ENCODE data around the gene CLK3.

The CLK3 gene

DNA sequence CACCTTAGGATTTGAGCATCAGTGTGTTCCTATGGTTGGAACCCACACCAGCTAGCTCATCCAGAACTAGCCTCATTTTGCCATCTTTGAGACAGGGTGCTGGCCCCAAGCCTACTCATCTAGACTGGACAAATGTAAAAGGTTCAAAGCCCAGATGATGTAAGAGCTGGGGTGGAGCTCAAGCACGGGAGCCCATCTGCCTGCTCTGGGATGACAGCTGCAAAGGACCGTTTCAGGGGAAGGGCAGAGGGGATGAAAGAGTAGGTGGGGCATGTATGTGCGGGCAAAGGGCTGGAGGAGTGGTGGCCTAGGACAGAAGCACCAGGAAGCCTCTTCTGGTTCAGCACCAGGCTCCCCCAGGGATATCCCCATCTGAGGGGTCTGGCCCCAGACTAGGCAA, 15.8 kb downstream of the CLK3 start:
- no peaks in the 10 kb centered on the region for H3K9me3 ChIP-seq (ENCODE audit: insufficient read depth, low read depth, low read length)

DNA sequence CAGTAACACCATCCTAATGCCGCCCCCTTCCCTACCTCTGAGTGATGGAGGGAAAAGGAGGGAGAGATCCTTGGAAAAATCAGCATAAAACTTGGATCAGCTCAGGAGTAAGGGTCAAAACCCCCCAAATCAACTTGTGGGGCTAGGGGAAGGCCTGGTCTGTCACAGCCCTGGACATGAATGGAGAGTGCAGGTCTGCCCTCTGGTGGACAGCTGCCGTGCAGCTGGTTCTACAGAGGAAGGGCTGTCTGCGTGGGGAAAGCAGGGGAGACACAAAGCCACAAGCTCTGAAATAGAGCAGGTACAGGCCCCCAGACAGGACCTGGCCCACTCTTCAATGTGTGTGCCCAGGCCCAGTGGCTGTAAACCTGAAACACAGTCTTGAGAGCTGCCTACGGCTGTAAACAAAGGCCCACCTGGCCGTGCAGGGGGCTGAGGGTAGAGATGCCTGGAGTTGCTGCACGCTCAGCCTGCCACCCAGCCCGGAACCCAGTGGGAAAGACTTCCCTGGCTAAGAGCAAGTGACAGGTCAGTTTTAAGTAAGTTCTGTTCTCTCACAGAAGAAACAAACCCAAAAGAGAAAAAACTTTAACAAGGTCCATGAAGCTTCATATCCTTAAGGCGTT, 16.4 kb downstream of the CLK3 start:
- H3K4me3 ChIP-seq (ENCODE audit: low read length), result no peak overlapping the region
- no peak overlapping the region for H3K27ac ChIP-seq (ENCODE audit: low read depth, low read length)
- H3K27me3 ChIP-seq (ENCODE audit: insufficient read depth, low read length), result no peaks in the 10 kb centered on the region
- H3K36me3 ChIP-seq (ENCODE audit: insufficient read depth, low read length), result peaks cover 85% of the 10 kb centered on the region
- no peaks in the 10 kb centered on the region for H3K9me3 ChIP-seq (ENCODE audit: insufficient read depth, low read depth, low read length)
- 74% methylated on average over 7 of the region's 8 CpGs for WGBS
- H3K4me1 ChIP-seq (ENCODE audit: insufficient read depth, low read length), result no peaks in the 10 kb centered on the region
- no peak overlapping the region for H3K9ac ChIP-seq (ENCODE audit: low read depth, low read length)

More for the DNA sequence above, 15.8 kb downstream of the CLK3 start:
- Histone ChIP-seq H3K27me3 (ENCODE audit: insufficient read depth, low read length) (no peaks in the 10 kb centered on the region), H3K36me3 (ENCODE audit: insufficient read depth, low read length) (peaks cover 85% of the 10 kb centered on the region), H3K9ac (ENCODE audit: low read depth, low read length) (no peak overlapping the region), H3K27ac (ENCODE audit: low read depth, low read length) (no peak overlapping the region), H3K4me3 (ENCODE audit: low read length) (no peak overlapping the region), H3K4me1 (ENCODE audit: insufficient read depth, low read length) (no peaks in the 10 kb centered on the region)
- WGBS, result 90% methylated on average over 3 of the region's 3 CpGs

DNA sequence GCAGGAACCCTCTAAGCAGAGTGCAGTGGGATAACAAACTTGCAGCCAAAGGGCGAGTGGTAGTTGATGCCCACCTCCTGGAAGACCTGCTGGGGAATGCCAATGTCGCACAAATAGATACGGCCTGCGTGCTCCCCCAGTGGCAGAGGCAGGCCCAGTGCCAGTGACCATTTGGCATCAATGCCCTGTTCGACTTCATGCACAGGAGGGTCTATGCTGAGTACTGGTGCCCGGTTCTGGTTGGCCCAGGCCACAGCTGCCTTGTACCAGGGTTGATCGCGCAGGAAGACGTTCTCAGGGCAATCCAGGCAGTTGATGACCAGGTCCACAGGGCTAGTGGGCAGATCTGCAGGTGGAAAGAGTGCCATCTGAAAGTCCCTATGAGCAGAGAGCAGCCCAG, 17.0 kb downstream of the CLK3 start:
- no peaks in the 10 kb centered on the region for H3K27me3 ChIP-seq (ENCODE audit: insufficient read depth, low read length)
- no peak overlapping the region for H3K9ac ChIP-seq (ENCODE audit: low read depth, low read length)
- peaks cover 85% of the 10 kb centered on the region for H3K36me3 ChIP-seq (ENCODE audit: insufficient read depth, low read length)
- WGBS, result 96% methylated on average over 9 of the region's 9 CpGs
- H3K27ac ChIP-seq (ENCODE audit: low read depth, low read length), result no peak overlapping the region
- no peak overlapping the region for H3K4me3 ChIP-seq (ENCODE audit: low read length)
- H3K9me3 ChIP-seq (ENCODE audit: insufficient read depth, low read depth, low read length), result no peaks in the 10 kb centered on the region
- no peaks in the 10 kb centered on the region for H3K4me1 ChIP-seq (ENCODE audit: insufficient read depth, low read length)

GRCh38 chr15:74633781-74634180, 18.1 kb downstream of the CLK3 start:
- Histone ChIP-seq H3K36me3 (ENCODE audit: insufficient read depth, low read length) (peaks cover 76% of the 10 kb centered on the region), H3K27ac (ENCODE audit: low read depth, low read length) (no peak overlapping the region), H3K9me3 (ENCODE audit: insufficient read depth, low read depth, low read length) (no peaks in the 10 kb centered on the region), H3K27me3 (ENCODE audit: insufficient read depth, low read length) (no peaks in the 10 kb centered on the region), H3K4me3 (ENCODE audit: low read length) (no peak overlapping the region), H3K9ac (ENCODE audit: low read depth, low read length) (no peak overlapping the region), H3K4me1 (ENCODE audit: insufficient read depth, low read length) (no peaks in the 10 kb centered on the region)
- WGBS, result 84% methylated on average over 2 of the region's 2 CpGs

GRCh38 chr15:74635228-74635627, 19.6 kb downstream of the CLK3 start:
- WGBS, result 34% methylated on average over 5 of the region's 5 CpGs
- Histone ChIP-seq H3K36me3 (ENCODE audit: insufficient read depth, low read length) (peaks cover 76% of the 10 kb centered on the region), H3K9ac (ENCODE audit: low read depth, low read length) (no peak overlapping the region)

DNA sequence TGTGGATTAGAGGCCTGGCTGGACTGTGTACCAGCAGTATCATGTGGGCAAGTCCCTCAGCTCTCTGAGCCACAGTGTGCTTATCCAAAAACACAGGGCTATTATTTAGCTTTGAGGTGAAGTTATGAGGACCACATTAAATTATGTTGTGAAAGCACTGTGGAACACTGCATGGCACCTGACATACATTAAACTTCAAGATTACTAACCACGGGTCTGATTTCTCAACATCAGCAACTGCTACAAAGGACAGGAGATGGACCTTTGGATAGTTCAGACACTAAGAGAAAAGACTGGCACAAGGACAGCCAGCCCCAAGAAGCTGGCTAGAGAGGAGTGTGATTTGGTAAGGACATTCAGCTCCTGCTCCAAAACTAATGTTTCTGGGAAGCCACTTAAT, 21.3 kb downstream of the CLK3 start:
- Histone ChIP-seq H3K9me3 (ENCODE audit: insufficient read depth, low read depth, low read length) (no peaks in the 10 kb centered on the region), H3K9ac (ENCODE audit: low read depth, low read length) (no peak overlapping the region), H3K27ac (ENCODE audit: low read depth, low read length) (no peak overlapping the region), H3K36me3 (ENCODE audit: insufficient read depth, low read length) (peaks cover 64% of the 10 kb centered on the region), H3K27me3 (ENCODE audit: insufficient read depth, low read length) (no peaks in the 10 kb centered on the region), H3K4me3 (ENCODE audit: low read length) (no peak overlapping the region), H3K4me1 (ENCODE audit: insufficient read depth, low read length) (peaks cover under 1% of the 10 kb centered on the region)
- WGBS, result 100% methylated on average over 1 of the region's 1 CpG

More at GRCh38 chr15:74635228-74635627, 19.6 kb downstream of the CLK3 start:
- no peaks in the 10 kb centered on the region for H3K4me1 ChIP-seq (ENCODE audit: insufficient read depth, low read length)
- H3K27me3 ChIP-seq (ENCODE audit: insufficient read depth, low read length), result no peaks in the 10 kb centered on the region
- H3K4me3 ChIP-seq (ENCODE audit: low read length), result no peak overlapping the region
- H3K27ac ChIP-seq (ENCODE audit: low read depth, low read length), result no peak overlapping the region
- H3K9me3 ChIP-seq (ENCODE audit: insufficient read depth, low read depth, low read length), result no peaks in the 10 kb centered on the region

DNA sequence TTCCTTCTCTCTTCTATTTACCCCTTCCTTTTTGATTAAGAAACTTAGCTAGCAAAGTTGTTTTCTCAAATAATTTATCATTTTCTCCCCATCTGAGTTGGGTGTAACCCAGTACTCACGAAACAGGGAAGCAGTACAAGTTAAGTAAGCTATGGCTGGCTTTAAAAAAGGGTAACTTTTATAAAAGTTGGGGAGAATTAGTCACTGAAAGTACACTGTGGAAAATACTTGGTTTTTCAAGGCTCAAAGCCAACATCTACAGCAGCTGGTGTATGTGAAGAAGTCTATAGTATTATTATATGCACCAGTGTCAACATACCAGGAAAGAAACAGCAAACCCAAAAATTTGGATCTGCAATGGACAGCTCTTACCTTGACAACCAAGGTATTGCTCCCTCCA, 25.5 kb downstream of the CLK3 start:
- no peak overlapping the region for H3K9ac ChIP-seq (ENCODE audit: low read depth, low read length)
- H3K9me3 ChIP-seq (ENCODE audit: insufficient read depth, low read depth, low read length), result no peaks in the 10 kb centered on the region
- peaks cover 37% of the 10 kb centered on the region for H3K36me3 ChIP-seq (ENCODE audit: insufficient read depth, low read length)
- no peak overlapping the region for H3K27ac ChIP-seq (ENCODE audit: low read depth, low read length)
- H3K4me3 ChIP-seq (ENCODE audit: low read length), result no peak overlapping the region
- no peaks in the 10 kb centered on the region for H3K27me3 ChIP-seq (ENCODE audit: insufficient read depth, low read length)
- H3K4me1 ChIP-seq (ENCODE audit: insufficient read depth, low read length), result peaks cover 19% of the 10 kb centered on the region
- WGBS, result 94% methylated on average over 1 of the region's 1 CpG

DNA sequence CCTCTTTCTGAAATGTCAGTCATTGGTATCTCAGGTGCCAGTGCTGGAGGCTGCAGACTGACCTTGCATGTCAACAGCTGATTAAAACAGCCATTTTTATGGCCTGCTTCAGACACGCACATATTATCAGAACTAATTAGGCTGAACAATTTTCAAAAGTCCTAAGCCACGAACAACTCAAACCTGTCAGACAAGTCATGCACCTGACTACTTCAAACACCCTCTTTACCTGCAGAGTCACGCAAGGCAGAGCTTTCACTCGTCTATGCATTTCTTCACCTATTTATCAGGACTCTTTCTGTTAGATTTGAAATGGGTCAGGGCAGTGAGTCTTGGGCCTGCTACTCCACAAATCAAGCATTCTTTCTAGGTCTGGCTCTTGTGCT, 26.7 kb downstream of the CLK3 start:
- Histone ChIP-seq H3K36me3 (ENCODE audit: insufficient read depth, low read length) (peaks cover 26% of the 10 kb centered on the region), H3K4me3 (ENCODE audit: low read length) (no peak overlapping the region), H3K4me1 (ENCODE audit: insufficient read depth, low read length) (peaks cover 19% of the 10 kb centered on the region), H3K9ac (ENCODE audit: low read depth, low read length) (peak overlapping the region; percentile 59), H3K27ac (ENCODE audit: low read depth, low read length) (peak overlapping the region; percentile 56; the same call in 1 of the 2 replicates), H3K27me3 (ENCODE audit: insufficient read depth, low read length) (no peaks in the 10 kb centered on the region), H3K9me3 (ENCODE audit: insufficient read depth, low read depth, low read length) (no peaks in the 10 kb centered on the region)
- 82% methylated on average over 4 of the region's 4 CpGs for WGBS

- Histone ChIP-seq H3K4me3 (ENCODE audit: low read length) (no peak overlapping the region), H3K9me3 (ENCODE audit: insufficient read depth, low read depth, low read length) (no peaks in the 10 kb centered on the region), H3K27me3 (ENCODE audit: insufficient read depth, low read length) (no peaks in the 10 kb centered on the region), H3K9ac (ENCODE audit: low read depth, low read length) (peak overlapping the region; percentile 59), H3K4me1 (ENCODE audit: insufficient read depth, low read length) (peaks cover 19% of the 10 kb centered on the region), H3K27ac (ENCODE audit: low read depth, low read length) (peak overlapping the region; percentile 56), H3K36me3 (ENCODE audit: insufficient read depth, low read length) (peaks cover 20% of the 10 kb centered on the region)
- WGBS, result 72% methylated on average over 11 of the region's 11 CpGs
These were observed 27.4 kb downstream of the CLK3 start for GRCh38 chr15:74642734-74643664.

GRCh38 chr15:74643665-74644204, 28.1 kb downstream of the CLK3 start:
- Histone ChIP-seq H3K27ac (ENCODE audit: low read depth, low read length) (no peak overlapping the region), H3K9me3 (ENCODE audit: insufficient read depth, low read depth, low read length) (no peaks in the 10 kb centered on the region), H3K9ac (ENCODE audit: low read depth, low read length) (peak overlapping the region; percentile 59), H3K4me1 (ENCODE audit: insufficient read depth, low read length) (peaks cover 19% of the 10 kb centered on the region), H3K27me3 (ENCODE audit: insufficient read depth, low read length) (no peaks in the 10 kb centered on the region), H3K36me3 (ENCODE audit: insufficient read depth, low read length) (peaks cover 20% of the 10 kb centered on the region), H3K4me3 (ENCODE audit: low read length) (no peak overlapping the region)
- 93% methylated on average over 2 of the region's 2 CpGs for WGBS

GRCh38 chr15:74646480-74646879, 30.8 kb downstream of the CLK3 start:
- H3K27me3 ChIP-seq (ENCODE audit: insufficient read depth, low read length), result no peaks in the 10 kb centered on the region
- H3K9me3 ChIP-seq (ENCODE audit: insufficient read depth, low read depth, low read length), result no peaks in the 10 kb centered on the region
- no peak overlapping the region for H3K9ac ChIP-seq (ENCODE audit: low read depth, low read length)
- no peak overlapping the region for H3K27ac ChIP-seq (ENCODE audit: low read depth, low read length)
- peaks cover 19% of the 10 kb centered on the region for H3K4me1 ChIP-seq (ENCODE audit: insufficient read depth, low read length)
- no peak overlapping the region for H3K4me3 ChIP-seq (ENCODE audit: low read length)
- peaks cover 10% of the 10 kb centered on the region; the same call in 1 of the 2 replicates for H3K36me3 ChIP-seq (ENCODE audit: insufficient read depth, low read length)
